SK-N-SH treated with all-trans-retinoic acid at 6 μM for 48 hours (cell line): Measurements from ENCODE around the gene NTN1.

ENCODE experiments used
- ATAC-seq: fragments of 200-7000 bp; cut with Tn5 transposase; 3 replicates; pipeline ENCODE4 v1.9.1; 2020; ENCODE audit warnings: mild to moderate bottlenecking, moderate library complexity
- BACH2 ChIP-seq: fragments of 250-450 bp; sonication (Bioruptor Pico); IDR thresholded peaks from 2 replicates; pipeline ENCODE4 v1.9.0; 2021; ENCODE audit warnings: mild to moderate bottlenecking, borderline replicate concordance
- CSDC2 ChIP-seq: fragments of 250-450 bp; sonication (Bioruptor Pico); IDR thresholded peaks from 2 replicates; pipeline ENCODE4 v1.5.0; 2020; ENCODE audit warnings: mild to moderate bottlenecking, moderate library complexity
- ESRRG ChIP-seq: fragments of 250-450 bp; sonication (Bioruptor Pico); IDR thresholded peaks from 2 replicates; pipeline ENCODE4 v1.6.1; 2021; ENCODE audit warnings: mild to moderate bottlenecking
- GLIS3 ChIP-seq: fragments of 250-450 bp; sonication (Bioruptor Pico); IDR thresholded peaks from 2 replicates; pipeline ENCODE4 v1.5.0; 2020; ENCODE audit warnings: mild to moderate bottlenecking, moderate library complexity
- ISL1 ChIP-seq: fragments of 250-450 bp; sonication (Bioruptor Pico); IDR thresholded peaks from 2 replicates; pipeline ENCODE4 v2.1.2; 2022; ENCODE audit warnings: mild to moderate bottlenecking, moderate library complexity
- OSR1 ChIP-seq: fragments of 250-450 bp; sonication (Bioruptor Pico); IDR thresholded peaks from 2 replicates; pipeline ENCODE4 v1.8.0; 2022; ENCODE audit warnings: moderate library complexity, mild to moderate bottlenecking, inconsistent platforms
- PPARA ChIP-seq: fragments of 250-450 bp; sonication (Bioruptor Pico); IDR thresholded peaks from 2 replicates; pipeline ENCODE4 v1.5.0; 2020; ENCODE audit warnings: mild to moderate bottlenecking, borderline replicate concordance
- RARB ChIP-seq: fragments of 250-450 bp; sonication (Bioruptor Pico); IDR thresholded peaks from 2 replicates; pipeline ENCODE4 v1.8.0; 2021; ENCODE audit warnings: mild to moderate bottlenecking, moderate library complexity
- SNAI2 ChIP-seq: fragments of 250-450 bp; sonication (Bioruptor Pico); IDR thresholded peaks from 2 replicates; pipeline ENCODE4 v1.5.0; 2020; ENCODE audit warnings: mild to moderate bottlenecking, moderate library complexity
- TOX ChIP-seq: fragments of 250-450 bp; sonication (Bioruptor Pico); IDR thresholded peaks from 2 replicates; pipeline ENCODE4 v1.8.0; 2021; ENCODE audit warnings: mild to moderate bottlenecking, moderate library complexity, borderline replicate concordance
- ZC3H10 ChIP-seq: fragments of 250-450 bp; sonication (Bioruptor Pico); IDR thresholded peaks from 2 replicates; pipeline ENCODE4 v1.5.1; 2021; ENCODE audit warnings: mild to moderate bottlenecking, moderate library complexity
- ZFP3 ChIP-seq: fragments of 250-450 bp; sonication (Bioruptor Pico); IDR thresholded peaks from 2 replicates; pipeline ENCODE4 v1.5.0; 2020; ENCODE audit warnings: mild to moderate bottlenecking, moderate library complexity
- ZFP30 ChIP-seq: fragments of 450-650 bp; formaldehyde crosslinking; IDR thresholded peaks from 2 replicates; pipeline ENCODE4 v1.5.0; 2022; ENCODE audit warnings: mild to moderate bottlenecking, moderate library complexity
- ZNF565 ChIP-seq: fragments of 450-650 bp; formaldehyde crosslinking; conservative IDR thresholded peaks from 2 replicates; pipeline ENCODE4 v1.5.0; 2020; ENCODE audit warnings: low read depth, mild to moderate bottlenecking, moderate library complexity
- ZNF8 ChIP-seq: fragments of 450-650 bp; formaldehyde crosslinking; IDR thresholded peaks from 2 replicates; pipeline ENCODE4 v1.5.0; 2020; ENCODE audit warnings: mild to moderate bottlenecking, moderate library complexity
- TF ChIP-seq, protein P1 (sequence below): fragments of 250-450 bp; sonication (Bioruptor Pico); IDR thresholded peaks from 2 replicates; pipeline ENCODE4 v1.8.0; 2021; ENCODE audit warnings: low read depth, mild to moderate bottlenecking, moderate library complexity, borderline replicate concordance
- TF ChIP-seq, protein P2 (sequence below): fragments of 250-450 bp; sonication (Bioruptor Pico); IDR thresholded peaks from 2 replicates; pipeline ENCODE4 v1.8.0; 2020; ENCODE audit warnings: mild to moderate bottlenecking, moderate library complexity, borderline replicate concordance
- TF ChIP-seq, protein P3 (sequence below): fragments of 250-450 bp; sonication (Bioruptor Pico); IDR thresholded peaks from 2 replicates; pipeline ENCODE4 v1.5.1; 2021; ENCODE audit warnings: mild to moderate bottlenecking, moderate library complexity
- TF ChIP-seq, protein P4 (sequence below): fragments of 250-450 bp; sonication (Bioruptor Pico); IDR thresholded peaks from 2 replicates; pipeline ENCODE4 v1.5.1; 2020; ENCODE audit warnings: low read depth, mild to moderate bottlenecking, moderate library complexity
- TF ChIP-seq, protein P5 (sequence below): fragments of 250-450 bp; sonication (Bioruptor Pico); IDR thresholded peaks from 2 replicates; pipeline ENCODE4 v1.5.0; 2020; ENCODE audit warnings: mild to moderate bottlenecking, moderate library complexity

NTN1 gene

DNA sequence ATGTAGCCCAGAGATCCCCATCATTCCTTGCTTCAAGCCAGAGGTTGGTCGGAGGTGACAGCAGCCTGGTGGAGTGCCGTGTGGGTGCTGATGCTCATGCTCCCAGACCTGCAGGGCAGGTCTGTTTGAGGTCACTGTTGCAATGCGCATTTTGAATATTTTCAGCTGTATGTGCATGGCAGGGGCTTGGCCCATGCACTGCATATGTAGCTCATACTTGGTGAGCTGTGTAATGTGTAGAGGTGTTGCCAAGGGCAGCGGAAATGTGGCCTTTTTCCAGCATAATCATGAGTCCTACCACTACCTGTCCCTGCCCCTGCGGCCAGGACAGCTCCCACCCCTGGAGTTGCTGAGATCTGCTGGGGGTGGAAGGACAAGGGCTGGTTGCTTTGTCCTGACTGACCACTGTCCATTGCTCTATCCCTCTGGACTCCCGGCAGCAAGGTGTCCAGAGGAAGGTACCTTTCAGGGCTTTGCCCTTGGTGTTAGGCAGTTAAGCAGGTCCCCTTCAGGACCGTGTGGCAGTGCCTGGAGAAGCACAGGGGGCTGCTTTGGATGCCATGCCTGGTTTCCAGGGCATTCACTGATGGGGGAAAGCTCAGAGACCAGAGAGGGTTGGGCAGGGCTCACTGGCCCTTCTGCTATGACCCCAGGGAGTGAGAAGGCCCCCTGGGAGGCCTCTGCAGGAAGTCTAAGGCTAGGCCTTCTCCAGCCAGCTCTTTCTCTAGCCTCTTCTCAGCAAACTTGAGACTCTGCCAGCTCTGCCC is 215.2 kb downstream of the NTN1 start:
- ATAC-seq, result no peak
- TF ChIP-seq RARB, result no peak
- TF ChIP-seq, protein P1, sequence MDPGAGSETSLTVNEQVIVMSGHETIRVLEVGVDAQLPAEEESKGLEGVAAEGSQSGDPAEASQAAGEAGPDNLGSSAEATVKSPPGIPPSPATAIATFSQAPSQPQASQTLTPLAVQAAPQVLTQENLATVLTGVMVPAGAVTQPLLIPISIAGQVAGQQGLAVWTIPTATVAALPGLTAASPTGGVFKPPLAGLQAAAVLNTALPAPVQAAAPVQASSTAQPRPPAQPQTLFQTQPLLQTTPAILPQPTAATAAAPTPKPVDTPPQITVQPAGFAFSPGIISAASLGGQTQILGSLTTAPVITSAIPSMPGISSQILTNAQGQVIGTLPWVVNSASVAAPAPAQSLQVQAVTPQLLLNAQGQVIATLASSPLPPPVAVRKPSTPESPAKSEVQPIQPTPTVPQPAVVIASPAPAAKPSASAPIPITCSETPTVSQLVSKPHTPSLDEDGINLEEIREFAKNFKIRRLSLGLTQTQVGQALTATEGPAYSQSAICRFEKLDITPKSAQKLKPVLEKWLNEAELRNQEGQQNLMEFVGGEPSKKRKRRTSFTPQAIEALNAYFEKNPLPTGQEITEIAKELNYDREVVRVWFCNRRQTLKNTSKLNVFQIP (CRISPR knock-in tag), result no peak
- TF ChIP-seq BACH2 (CRISPR knock-in tag), result no peak
- TF ChIP-seq OSR1 (CRISPR knock-in tag), result no peak
- TF ChIP-seq ZFP3 (CRISPR knock-in tag), result no peak
- TF ChIP-seq ZFP30 (CRISPR knock-in tag), result no peak
- no peak for TF ChIP-seq ZC3H10 (CRISPR knock-in tag)
- no peak for TF ChIP-seq PPARA (CRISPR knock-in tag)
- TF ChIP-seq, protein P2, sequence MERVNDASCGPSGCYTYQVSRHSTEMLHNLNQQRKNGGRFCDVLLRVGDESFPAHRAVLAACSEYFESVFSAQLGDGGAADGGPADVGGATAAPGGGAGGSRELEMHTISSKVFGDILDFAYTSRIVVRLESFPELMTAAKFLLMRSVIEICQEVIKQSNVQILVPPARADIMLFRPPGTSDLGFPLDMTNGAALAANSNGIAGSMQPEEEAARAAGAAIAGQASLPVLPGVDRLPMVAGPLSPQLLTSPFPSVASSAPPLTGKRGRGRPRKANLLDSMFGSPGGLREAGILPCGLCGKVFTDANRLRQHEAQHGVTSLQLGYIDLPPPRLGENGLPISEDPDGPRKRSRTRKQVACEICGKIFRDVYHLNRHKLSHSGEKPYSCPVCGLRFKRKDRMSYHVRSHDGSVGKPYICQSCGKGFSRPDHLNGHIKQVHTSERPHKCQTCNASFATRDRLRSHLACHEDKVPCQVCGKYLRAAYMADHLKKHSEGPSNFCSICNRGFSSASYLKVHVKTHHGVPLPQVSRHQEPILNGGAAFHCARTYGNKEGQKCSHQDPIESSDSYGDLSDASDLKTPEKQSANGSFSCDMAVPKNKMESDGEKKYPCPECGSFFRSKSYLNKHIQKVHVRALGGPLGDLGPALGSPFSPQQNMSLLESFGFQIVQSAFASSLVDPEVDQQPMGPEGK, result no peak
- TF ChIP-seq ZNF8 (CRISPR knock-in tag), result no peak
- TF ChIP-seq GLIS3 (CRISPR knock-in tag), result no peak
- no peak for TF ChIP-seq TOX
- no peak for TF ChIP-seq ISL1 (CRISPR knock-in tag)

DNA sequence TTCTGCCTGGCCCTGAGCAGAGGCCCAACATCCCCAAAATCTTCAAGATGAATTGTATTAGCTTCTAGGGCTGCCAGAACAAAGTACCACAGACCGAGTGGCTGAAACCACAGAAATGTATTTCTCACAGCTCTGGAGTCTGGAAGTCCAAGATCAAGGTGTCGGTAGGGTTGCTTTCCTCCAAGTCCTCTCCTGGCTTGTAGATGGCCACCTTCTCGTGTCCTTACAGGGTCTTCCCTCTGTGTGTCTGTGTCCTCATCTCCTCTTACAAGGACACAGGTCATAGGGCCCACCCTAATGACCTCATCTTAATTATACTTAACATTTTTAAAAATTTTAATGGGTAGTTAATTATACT is 215.7 kb downstream of the NTN1 start:
- ATAC-seq, result no peak
- TF ChIP-seq CSDC2 (CRISPR knock-in tag) (no peak), ZNF8 (CRISPR knock-in tag) (no peak), TOX (no peak)
- TF ChIP-seq, protein P3, sequence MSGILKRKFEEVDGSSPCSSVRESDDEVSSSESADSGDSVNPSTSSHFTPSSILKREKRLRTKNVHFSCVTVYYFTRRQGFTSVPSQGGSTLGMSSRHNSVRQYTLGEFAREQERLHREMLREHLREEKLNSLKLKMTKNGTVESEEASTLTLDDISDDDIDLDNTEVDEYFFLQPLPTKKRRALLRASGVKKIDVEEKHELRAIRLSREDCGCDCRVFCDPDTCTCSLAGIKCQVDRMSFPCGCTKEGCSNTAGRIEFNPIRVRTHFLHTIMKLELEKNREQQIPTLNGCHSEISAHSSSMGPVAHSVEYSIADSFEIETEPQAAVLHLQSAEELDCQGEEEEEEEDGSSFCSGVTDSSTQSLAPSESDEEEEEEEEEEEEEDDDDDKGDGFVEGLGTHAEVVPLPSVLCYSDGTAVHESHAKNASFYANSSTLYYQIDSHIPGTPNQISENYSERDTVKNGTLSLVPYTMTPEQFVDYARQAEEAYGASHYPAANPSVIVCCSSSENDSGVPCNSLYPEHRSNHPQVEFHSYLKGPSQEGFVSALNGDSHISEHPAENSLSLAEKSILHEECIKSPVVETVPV (CRISPR knock-in tag), result no peak
- TF ChIP-seq, protein P1 (CRISPR knock-in tag), result no peak
- TF ChIP-seq, protein P4, sequence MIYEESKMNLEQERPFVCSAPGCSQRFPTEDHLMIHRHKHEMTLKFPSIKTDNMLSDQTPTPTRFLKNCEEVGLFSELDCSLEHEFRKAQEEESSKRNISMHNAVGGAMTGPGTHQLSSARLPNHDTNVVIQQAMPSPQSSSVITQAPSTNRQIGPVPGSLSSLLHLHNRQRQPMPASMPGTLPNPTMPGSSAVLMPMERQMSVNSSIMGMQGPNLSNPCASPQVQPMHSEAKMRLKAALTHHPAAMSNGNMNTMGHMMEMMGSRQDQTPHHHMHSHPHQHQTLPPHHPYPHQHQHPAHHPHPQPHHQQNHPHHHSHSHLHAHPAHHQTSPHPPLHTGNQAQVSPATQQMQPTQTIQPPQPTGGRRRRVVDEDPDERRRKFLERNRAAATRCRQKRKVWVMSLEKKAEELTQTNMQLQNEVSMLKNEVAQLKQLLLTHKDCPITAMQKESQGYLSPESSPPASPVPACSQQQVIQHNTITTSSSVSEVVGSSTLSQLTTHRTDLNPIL (CRISPR knock-in tag), result no peak
- TF ChIP-seq, protein P5, sequence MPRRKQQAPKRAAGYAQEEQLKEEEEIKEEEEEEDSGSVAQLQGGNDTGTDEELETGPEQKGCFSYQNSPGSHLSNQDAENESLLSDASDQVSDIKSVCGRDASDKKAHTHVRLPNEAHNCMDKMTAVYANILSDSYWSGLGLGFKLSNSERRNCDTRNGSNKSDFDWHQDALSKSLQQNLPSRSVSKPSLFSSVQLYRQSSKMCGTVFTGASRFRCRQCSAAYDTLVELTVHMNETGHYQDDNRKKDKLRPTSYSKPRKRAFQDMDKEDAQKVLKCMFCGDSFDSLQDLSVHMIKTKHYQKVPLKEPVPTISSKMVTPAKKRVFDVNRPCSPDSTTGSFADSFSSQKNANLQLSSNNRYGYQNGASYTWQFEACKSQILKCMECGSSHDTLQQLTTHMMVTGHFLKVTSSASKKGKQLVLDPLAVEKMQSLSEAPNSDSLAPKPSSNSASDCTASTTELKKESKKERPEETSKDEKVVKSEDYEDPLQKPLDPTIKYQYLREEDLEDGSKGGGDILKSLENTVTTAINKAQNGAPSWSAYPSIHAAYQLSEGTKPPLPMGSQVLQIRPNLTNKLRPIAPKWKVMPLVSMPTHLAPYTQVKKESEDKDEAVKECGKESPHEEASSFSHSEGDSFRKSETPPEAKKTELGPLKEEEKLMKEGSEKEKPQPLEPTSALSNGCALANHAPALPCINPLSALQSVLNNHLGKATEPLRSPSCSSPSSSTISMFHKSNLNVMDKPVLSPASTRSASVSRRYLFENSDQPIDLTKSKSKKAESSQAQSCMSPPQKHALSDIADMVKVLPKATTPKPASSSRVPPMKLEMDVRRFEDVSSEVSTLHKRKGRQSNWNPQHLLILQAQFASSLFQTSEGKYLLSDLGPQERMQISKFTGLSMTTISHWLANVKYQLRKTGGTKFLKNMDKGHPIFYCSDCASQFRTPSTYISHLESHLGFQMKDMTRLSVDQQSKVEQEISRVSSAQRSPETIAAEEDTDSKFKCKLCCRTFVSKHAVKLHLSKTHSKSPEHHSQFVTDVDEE (CRISPR knock-in tag), result no peak
- TF ChIP-seq, all 23 proteins: peak for 0

DNA sequence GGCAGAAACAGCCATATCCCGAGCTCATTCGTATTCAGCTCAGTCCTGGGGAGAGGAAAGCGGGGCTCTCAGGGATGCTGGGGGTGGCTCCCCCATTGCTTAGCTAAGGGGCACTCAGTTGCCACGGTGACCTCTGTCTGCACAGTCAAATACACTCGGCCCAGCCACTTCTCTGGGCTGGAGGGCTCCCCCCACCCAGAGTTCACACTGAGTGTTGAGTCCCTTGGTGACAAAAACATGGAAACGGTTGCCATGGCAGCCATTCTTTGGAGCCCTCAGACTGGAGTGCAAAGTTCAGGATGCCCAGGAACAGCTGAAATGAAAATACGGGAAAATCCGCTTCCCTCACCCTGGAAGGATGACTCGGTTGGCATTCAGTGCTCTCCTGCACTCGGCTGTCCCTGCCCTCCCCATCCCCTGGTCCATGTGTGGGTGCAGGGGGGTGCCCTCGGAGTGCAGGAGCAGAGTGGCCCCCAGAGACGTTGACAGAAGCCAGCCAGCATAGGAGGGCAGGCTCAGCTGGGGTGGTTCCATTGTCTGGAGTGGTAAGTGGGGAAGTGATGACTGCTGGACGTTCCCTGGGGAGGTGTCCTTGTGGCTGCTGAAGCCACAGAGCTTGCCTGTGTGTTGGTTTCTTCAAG is 216.5 kb downstream of the NTN1 start:
- TF ChIP-seq CSDC2 (CRISPR knock-in tag) (no peak), SNAI2 (CRISPR knock-in tag) (no peak), ZNF565 (CRISPR knock-in tag) (no peak), ISL1 (CRISPR knock-in tag) (no peak), ESRRG (CRISPR knock-in tag) (no peak)
- TF ChIP-seq, protein P1 (CRISPR knock-in tag), result no peak
- ATAC-seq, result no peak
